GM23338 (cell line): Measurements from ENCODE around the gene ERBB4. TPM values are rescaled to one million over a fixed set of nuclear protein-coding genes. Genes with fewer than 3 reads are reported as not detected.

Experiments
- ATAC-seq: fragments of 200-7000 bp; cut with Tn5 transposase; 3 replicates; pipeline ENCODE4 v1.9.1; 2020
- DNase-seq: peaks from one replicate; pipeline ENCODE4 v3.0.0-alpha.2; 2015; ENCODE audit warnings: low spot score
- H2AFZ ChIP-seq: fragments of 200-600 bp; sonication (generic); 2 replicates; pipeline ENCODE4 v1.8.0; 2016; ENCODE audit warnings: antibody characterized with exemption, mild to moderate bottlenecking, moderate library complexity
- H3F3A ChIP-seq: fragments of 200-600 bp; sonication (generic); replicated peaks from 2 replicates; pipeline ENCODE4 v1.8.0; 2017; ENCODE audit warnings: antibody characterized with exemption, mixed run types, low read depth
- H3K27ac ChIP-seq: fragments of 200-600 bp; sonication (generic); 2 replicates; pipeline ENCODE4 v1.6.1; 2016; ENCODE audit warnings: low read depth
- H3K27me3 ChIP-seq: fragments of 200-600 bp; sonication (generic); 2 replicates; pipeline ENCODE4 v1.8.0; 2016; ENCODE audit warnings: mild to moderate bottlenecking, mixed run types, moderate library complexity; ENCODE audit not compliant: insufficient read depth
- H3K36me3 ChIP-seq: fragments of 200-600 bp; sonication (generic); 2 replicates; pipeline ENCODE4 v1.8.0; 2016; ENCODE audit warnings: mild to moderate bottlenecking; ENCODE audit not compliant: insufficient read depth
- H3K4me1 ChIP-seq: fragments of 200-600 bp; sonication (generic); 2 replicates; pipeline ENCODE4 v1.8.0; 2016; ENCODE audit warnings: mild to moderate bottlenecking, moderate library complexity; ENCODE audit not compliant: insufficient read depth
- H3K4me2 ChIP-seq: fragments of 200-600 bp; sonication (generic); 2 replicates; pipeline ENCODE4 v1.7.1; 2017; ENCODE audit warnings: mixed run types
- H3K4me3 ChIP-seq: fragments of 200-600 bp; sonication (generic); 2 replicates; pipeline ENCODE4 v1.6.1; 2016; ENCODE audit warnings: mixed run types
- H3K79me2 ChIP-seq: fragments of 200-600 bp; sonication (generic); replicated peaks from 2 replicates; pipeline ENCODE4 v1.8.0; 2017; ENCODE audit warnings: mild to moderate bottlenecking; ENCODE audit not compliant: insufficient read depth
- H3K9me2 ChIP-seq: fragments of 200-600 bp; sonication (generic); 2 replicates; pipeline ENCODE4 v1.8.0; 2017; ENCODE audit not compliant: insufficient read depth
- H4K20me1 ChIP-seq: fragments of 200-600 bp; sonication (generic); replicated peaks from 2 replicates; pipeline ENCODE4 v1.8.0; 2017; ENCODE audit warnings: mild to moderate bottlenecking; ENCODE audit not compliant: insufficient read depth
- H3K27ac Mint-ChIP-seq: 2 replicates; pipeline ENCODE4 v1.8.0; 2020; ENCODE audit warnings: inconsistent platforms, mild to moderate bottlenecking, moderate library complexity, mixed read lengths
- H3K27me3 Mint-ChIP-seq: 3 replicates; pipeline ENCODE4 v1.8.0; 2022; ENCODE audit warnings: low read depth, mild to moderate bottlenecking, moderate library complexity, mixed read lengths, inconsistent platforms; ENCODE audit not compliant: insufficient read depth, poor library complexity
- H3K36me3 Mint-ChIP-seq: 3 replicates; pipeline ENCODE4 v1.8.0; 2021; ENCODE audit warnings: low read depth, mild to moderate bottlenecking, inconsistent platforms, moderate library complexity, mixed read lengths
- H3K4me1 Mint-ChIP-seq: 3 replicates; pipeline ENCODE4 v1.8.0; 2020; ENCODE audit warnings: mild to moderate bottlenecking, inconsistent platforms, mixed read lengths
- H3K4me3 Mint-ChIP-seq: 3 replicates; pipeline ENCODE4 v1.8.0; 2021; ENCODE audit warnings: moderate library complexity, mild to moderate bottlenecking, inconsistent platforms, mixed read lengths
- H3K9me3 Mint-ChIP-seq: 3 replicates; pipeline ENCODE4 v1.8.0; 2020; ENCODE audit warnings: moderate library complexity, mild to moderate bottlenecking, inconsistent platforms, mixed read lengths
- EZH2 ChIP-seq: fragments of 200-600 bp; sonication (generic); IDR thresholded peaks from one replicate; pipeline ENCODE4 v1.8.0; 2017; ENCODE audit warnings: antibody characterized with exemption, mild to moderate bottlenecking, low read depth; ENCODE audit not compliant: unreplicated experiment
- STAT1 ChIP-seq: IDR thresholded peaks from one replicate; pipeline ENCODE4 v1.6.1; 2016; ENCODE audit warnings: antibody characterized with exemption; ENCODE audit not compliant: unreplicated experiment
- ZNF114 ChIP-seq: fragments of 250-450 bp; sonication (Bioruptor Pico); IDR thresholded peaks from 2 replicates; pipeline ENCODE4 v1.5.0; 2020; ENCODE audit warnings: mild to moderate bottlenecking, moderate library complexity
- polyA plus RNA-seq: library from polyadenylated mRNA; unstranded; fragments of >200 nt; fragmentation: Nextera tagmentation; extraction: Ambion mirVana; gene quantifications from 2 replicates; pipeline ENCODE4 v1.2.1, GENCODE V29; 2016
- total RNA-seq: library from RNA; depleted of rRNA; stranded (reverse); fragments of >200 nt; shearing (Covaris generic); gene quantifications from 2 replicates; pipeline ENCODE4 v1.2.3, GENCODE V29; 2014
- TF ChIP-seq, protein P1 (sequence below): fragments of 250-450 bp; sonication (Bioruptor Pico); IDR thresholded peaks from 2 replicates; pipeline ENCODE4 v1.5.0; 2020; ENCODE audit warnings: mild to moderate bottlenecking, moderate library complexity
- TF ChIP-seq, protein P2 (sequence below), 2 experiments: fragments of 200-600 bp in 1 of 2; sonication (generic) in 1 of 2; conservative IDR thresholded peaks; 2 replicates each; pipeline versions ENCODE4 v1.5.1 to v1.6.1; 2016 to 2017; ENCODE audit warnings: antibody characterized with exemption in 2 of 2, low read depth in 2 of 2, mild to moderate bottlenecking in 2 of 2, moderate library complexity in 1 of 2

The ERBB4 gene
- total and polyA plus RNA-seq, 2 experiments from 2014 or later = 0.73 to 1.1 TPM

DNA sequence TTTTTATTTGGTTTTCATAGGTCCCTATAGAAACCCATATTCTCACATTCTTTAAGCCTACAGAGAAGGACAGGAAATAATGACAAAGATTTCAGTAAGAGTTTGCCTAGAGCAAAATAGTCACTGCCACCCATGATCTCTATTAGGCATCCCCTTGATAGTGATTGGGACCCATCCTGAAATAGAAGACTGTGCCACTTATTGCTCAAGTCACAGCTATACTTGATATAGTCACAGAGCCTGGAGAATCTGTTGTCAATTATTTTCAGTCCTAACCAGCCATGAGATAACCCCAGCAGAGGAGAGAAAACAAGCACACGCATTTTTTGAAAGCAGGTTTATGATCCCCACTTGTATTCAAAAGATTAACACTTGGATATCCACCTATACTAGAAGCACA is 8.2 kb downstream of the ERBB4 start:
- Histone ChIP-seq H3K79me2 (no peaks in the 10 kb centered on the region), H3K4me1 (0 out of 2 replicates have a peak, but pooled peaks cover under 1% of the 10 kb centered on the region), H3K4me3 (no peak overlapping the region), H3K27me3 (peaks cover 20% of the 10 kb centered on the region), H4K20me1 (peaks cover 4% of the 10 kb centered on the region; the same call in 1 of the 2 replicates), H3K36me3 (no peaks in the 10 kb centered on the region), H3K4me2 (no peak overlapping the region), H3K27ac (no peak overlapping the region), H3K9me2 (no peaks in the 10 kb centered on the region), H2AFZ (no peak overlapping the region), H3F3A (no peaks in the 10 kb centered on the region)
- peaks cover 5% of the 10 kb centered on the region; the same call in 2 of the 3 replicates for H3K4me1 Mint-ChIP-seq
- peaks cover 6% of the 10 kb centered on the region for H3K27me3 Mint-ChIP-seq
- no peaks in the 10 kb centered on the region for H3K9me3 Mint-ChIP-seq
- DNase-seq = no peak
- H3K36me3 Mint-ChIP-seq = no peaks in the 10 kb centered on the region
- no peak for ATAC-seq
- TF ChIP-seq STAT1 (no peak), ZNF114 (no peak)
- TF ChIP-seq, protein P1, sequence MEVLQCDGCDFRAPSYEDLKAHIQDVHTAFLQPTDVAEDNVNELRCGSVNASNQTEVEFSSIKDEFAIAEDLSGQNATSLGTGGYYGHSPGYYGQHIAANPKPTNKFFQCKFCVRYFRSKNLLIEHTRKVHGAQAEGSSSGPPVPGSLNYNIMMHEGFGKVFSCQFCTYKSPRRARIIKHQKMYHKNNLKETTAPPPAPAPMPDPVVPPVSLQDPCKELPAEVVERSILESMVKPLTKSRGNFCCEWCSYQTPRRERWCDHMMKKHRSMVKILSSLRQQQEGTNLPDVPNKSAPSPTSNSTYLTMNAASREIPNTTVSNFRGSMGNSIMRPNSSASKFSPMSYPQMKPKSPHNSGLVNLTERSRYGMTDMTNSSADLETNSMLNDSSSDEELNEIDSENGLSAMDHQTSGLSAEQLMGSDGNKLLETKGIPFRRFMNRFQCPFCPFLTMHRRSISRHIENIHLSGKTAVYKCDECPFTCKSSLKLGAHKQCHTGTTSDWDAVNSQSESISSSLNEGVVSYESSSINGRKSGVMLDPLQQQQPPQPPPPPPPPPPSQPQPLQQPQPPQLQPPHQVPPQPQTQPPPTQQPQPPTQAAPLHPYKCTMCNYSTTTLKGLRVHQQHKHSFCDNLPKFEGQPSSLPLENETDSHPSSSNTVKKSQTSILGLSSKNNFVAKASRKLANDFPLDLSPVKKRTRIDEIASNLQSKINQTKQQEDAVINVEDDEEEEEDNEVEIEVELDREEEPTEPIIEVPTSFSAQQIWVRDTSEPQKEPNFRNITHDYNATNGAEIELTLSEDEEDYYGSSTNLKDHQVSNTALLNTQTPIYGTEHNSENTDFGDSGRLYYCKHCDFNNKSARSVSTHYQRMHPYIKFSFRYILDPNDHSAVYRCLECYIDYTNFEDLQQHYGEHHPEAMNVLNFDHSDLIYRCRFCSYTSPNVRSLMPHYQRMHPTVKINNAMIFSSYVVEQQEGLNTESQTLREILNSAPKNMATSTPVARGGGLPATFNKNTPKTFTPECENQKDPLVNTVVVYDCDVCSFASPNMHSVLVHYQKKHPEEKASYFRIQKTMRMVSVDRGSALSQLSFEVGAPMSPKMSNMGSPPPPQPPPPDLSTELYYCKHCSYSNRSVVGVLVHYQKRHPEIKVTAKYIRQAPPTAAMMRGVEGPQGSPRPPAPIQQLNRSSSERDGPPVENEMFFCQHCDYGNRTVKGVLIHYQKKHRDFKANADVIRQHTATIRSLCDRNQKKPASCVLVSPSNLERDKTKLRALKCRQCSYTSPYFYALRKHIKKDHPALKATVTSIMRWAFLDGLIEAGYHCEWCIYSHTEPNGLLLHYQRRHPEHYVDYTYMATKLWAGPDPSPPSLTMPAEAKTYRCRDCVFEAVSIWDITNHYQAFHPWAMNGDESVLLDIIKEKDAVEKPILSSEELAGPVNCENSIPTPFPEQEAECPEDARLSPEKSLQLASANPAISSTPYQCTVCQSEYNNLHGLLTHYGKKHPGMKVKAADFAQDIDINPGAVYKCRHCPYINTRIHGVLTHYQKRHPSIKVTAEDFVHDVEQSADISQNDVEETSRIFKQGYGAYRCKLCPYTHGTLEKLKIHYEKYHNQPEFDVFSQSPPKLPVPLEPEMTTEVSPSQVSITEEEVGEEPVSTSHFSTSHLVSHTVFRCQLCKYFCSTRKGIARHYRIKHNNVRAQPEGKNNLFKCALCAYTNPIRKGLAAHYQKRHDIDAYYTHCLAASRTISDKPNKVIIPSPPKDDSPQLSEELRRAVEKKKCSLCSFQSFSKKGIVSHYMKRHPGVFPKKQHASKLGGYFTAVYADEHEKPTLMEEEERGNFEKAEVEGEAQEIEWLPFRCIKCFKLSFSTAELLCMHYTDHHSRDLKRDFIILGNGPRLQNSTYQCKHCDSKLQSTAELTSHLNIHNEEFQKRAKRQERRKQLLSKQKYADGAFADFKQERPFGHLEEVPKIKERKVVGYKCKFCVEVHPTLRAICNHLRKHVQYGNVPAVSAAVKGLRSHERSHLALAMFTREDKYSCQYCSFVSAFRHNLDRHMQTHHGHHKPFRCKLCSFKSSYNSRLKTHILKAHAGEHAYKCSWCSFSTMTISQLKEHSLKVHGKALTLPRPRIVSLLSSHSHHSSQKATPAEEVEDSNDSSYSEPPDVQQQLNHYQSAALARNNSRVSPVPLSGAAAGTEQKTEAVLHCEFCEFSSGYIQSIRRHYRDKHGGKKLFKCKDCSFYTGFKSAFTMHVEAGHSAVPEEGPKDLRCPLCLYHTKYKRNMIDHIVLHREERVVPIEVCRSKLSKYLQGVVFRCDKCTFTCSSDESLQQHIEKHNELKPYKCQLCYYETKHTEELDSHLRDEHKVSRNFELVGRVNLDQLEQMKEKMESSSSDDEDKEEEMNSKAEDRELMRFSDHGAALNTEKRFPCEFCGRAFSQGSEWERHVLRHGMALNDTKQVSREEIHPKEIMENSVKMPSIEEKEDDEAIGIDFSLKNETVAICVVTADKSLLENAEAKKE (CRISPR knock-in tag) = no peak
- H3K4me3 Mint-ChIP-seq = no peak overlapping the region
- no peak overlapping the region for H3K27ac Mint-ChIP-seq

DNA sequence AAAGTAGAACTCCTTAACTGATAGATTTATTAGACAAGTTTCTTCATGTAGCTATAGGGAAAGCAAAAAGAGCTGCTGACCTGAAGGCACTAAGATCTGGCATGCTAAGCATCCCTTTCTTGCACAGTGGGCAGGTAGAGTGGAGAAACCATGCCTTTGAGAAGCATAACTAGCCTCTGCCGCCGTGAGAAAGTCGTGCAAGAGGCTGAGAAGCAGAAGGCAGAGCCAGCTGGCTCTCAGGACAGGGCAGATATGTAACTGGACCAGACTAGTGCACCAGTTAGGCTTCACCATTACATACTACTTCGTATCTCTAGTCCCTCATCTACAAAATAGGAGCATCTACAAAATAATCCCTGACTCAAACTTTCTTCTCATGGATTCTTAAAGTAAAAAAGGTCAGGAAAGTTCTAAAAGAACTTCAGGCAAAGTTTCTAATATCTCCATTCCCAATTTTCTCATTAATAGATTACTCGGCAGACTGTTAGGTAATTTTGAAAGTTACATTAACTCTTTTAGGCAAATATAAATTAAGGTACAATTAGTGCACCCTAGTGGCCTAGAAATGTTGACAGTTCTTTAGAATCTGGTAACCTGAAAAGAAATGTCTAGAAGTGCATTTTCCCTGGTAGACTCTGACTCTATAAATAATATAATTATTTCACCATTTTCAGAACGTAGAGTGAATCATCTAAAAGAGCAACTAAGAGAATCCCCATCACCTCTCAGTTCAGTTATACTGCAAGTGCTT is 10.3 kb downstream of the ERBB4 start:
- H4K20me1 ChIP-seq = no peaks in the 10 kb centered on the region
- H3K4me3 ChIP-seq = no peak overlapping the region
- no peaks in the 10 kb centered on the region for H3K9me2 ChIP-seq
- Mint-ChIP-seq H3K36me3 (no peaks in the 10 kb centered on the region), H3K27me3 (no peaks in the 10 kb centered on the region), H3K4me1 (peaks cover 5% of the 10 kb centered on the region; the same call in 2 of the 3 replicates), H3K27ac (no peak overlapping the region), H3K4me3 (no peak overlapping the region), H3K9me3 (no peaks in the 10 kb centered on the region)
- H3K79me2 ChIP-seq = no peaks in the 10 kb centered on the region
- H3K36me3 ChIP-seq = no peaks in the 10 kb centered on the region
- TF ChIP-seq, protein P2, sequence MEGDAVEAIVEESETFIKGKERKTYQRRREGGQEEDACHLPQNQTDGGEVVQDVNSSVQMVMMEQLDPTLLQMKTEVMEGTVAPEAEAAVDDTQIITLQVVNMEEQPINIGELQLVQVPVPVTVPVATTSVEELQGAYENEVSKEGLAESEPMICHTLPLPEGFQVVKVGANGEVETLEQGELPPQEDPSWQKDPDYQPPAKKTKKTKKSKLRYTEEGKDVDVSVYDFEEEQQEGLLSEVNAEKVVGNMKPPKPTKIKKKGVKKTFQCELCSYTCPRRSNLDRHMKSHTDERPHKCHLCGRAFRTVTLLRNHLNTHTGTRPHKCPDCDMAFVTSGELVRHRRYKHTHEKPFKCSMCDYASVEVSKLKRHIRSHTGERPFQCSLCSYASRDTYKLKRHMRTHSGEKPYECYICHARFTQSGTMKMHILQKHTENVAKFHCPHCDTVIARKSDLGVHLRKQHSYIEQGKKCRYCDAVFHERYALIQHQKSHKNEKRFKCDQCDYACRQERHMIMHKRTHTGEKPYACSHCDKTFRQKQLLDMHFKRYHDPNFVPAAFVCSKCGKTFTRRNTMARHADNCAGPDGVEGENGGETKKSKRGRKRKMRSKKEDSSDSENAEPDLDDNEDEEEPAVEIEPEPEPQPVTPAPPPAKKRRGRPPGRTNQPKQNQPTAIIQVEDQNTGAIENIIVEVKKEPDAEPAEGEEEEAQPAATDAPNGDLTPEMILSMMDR (conservative IDR thresholded peaks at IDR 0.05; ENCODE audit: low read depth in 2 of 2) = peak in 1 of 2 experiments; percentile 34; a peak in 2 of 4 replicates
- TF ChIP-seq EZH2 = no peak
- no peaks in the 10 kb centered on the region for H3K27me3 ChIP-seq
- ATAC-seq = no peak
- no peaks in the 10 kb centered on the region for H3F3A ChIP-seq
- no peak overlapping the region for H2AFZ ChIP-seq
- H3K4me1 ChIP-seq = no peaks in the 10 kb centered on the region
- H3K27ac ChIP-seq = no peak overlapping the region
- no peak for DNase-seq
- H3K4me2 ChIP-seq = no peak overlapping the region
